T1000 (cell line): ENCODE data around the gene SLC27A5.

Source experiments
- DNase-seq: peaks from one replicate; lab custom pipeline; 2025; ENCODE audit warnings: mixed read lengths; lab: John Stamatoyannopoulos, UW

Gene SLC27A5, protein sequence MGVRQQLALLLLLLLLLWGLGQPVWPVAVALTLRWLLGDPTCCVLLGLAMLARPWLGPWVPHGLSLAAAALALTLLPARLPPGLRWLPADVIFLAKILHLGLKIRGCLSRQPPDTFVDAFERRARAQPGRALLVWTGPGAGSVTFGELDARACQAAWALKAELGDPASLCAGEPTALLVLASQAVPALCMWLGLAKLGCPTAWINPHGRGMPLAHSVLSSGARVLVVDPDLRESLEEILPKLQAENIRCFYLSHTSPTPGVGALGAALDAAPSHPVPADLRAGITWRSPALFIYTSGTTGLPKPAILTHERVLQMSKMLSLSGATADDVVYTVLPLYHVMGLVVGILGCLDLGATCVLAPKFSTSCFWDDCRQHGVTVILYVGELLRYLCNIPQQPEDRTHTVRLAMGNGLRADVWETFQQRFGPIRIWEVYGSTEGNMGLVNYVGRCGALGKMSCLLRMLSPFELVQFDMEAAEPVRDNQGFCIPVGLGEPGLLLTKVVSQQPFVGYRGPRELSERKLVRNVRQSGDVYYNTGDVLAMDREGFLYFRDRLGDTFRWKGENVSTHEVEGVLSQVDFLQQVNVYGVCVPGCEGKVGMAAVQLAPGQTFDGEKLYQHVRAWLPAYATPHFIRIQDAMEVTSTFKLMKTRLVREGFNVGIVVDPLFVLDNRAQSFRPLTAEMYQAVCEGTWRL

DNA sequence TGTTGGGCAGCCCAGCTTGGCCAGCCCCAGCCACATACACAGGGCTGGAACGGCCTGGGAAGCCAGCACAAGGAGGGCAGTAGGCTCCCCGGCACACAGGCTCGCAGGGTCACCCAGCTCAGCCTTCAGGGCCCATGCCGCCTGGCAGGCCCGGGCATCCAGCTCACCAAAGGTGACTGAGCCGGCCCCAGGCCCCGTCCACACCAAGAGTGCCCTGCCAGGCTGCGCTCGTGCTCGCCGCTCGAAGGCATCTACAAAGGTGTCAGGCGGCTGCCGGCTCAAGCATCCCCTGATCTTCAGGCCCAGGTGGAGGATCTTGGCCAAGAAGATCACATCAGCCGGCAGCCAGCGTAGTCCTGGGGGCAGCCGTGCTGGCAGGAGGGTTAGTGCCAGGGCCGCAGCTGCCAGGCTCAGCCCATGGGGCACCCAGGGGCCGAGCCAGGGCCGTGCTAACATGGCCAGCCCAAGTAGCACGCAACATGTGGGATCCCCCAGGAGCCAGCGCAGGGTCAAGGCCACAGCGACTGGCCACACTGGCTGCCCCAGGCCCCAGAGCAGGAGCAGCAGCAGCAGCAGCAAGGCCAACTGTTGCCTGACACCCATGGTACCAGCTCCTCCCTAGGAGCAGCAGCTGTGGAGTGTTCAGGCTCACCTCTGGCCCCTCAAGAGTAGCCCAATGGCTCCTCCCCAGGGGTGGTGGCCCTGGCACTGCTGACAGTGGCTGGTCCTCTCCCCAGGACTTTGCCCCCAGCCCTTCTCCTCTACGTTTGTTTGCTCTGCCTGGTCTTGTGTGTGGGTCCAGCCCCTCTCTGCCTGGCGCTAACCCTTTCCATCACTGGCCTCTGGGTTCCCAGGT lies at the start of gene SLC27A5:
TSS of gene SLC27A5 (minus strand) at position 640 of the 856 bp plus-strand sequence. CDS start at position 603, 37 bp downstream.
- no peak for DNase-seq

DNA sequence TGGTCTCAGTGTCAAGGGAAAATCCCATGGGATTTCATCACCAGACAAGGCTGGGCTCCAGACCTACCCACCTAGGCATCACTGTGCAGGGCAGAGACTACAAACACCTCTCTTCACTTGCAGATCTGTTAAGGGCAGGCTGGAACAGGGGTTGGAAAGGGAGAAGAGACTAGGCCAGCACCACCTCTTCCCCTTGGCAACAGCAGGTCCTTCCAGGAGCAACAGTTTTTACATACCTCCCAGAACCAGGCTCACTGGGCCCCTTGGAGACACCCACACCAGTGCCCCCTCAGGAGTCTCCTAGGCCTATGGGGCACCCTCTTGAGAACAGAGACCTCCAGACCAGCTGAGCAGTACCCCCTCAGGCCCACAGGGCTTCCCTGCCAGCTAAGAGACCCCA lies 49.1 kb upstream of the SLC27A5 start:
- no peak for DNase-seq

DNA sequence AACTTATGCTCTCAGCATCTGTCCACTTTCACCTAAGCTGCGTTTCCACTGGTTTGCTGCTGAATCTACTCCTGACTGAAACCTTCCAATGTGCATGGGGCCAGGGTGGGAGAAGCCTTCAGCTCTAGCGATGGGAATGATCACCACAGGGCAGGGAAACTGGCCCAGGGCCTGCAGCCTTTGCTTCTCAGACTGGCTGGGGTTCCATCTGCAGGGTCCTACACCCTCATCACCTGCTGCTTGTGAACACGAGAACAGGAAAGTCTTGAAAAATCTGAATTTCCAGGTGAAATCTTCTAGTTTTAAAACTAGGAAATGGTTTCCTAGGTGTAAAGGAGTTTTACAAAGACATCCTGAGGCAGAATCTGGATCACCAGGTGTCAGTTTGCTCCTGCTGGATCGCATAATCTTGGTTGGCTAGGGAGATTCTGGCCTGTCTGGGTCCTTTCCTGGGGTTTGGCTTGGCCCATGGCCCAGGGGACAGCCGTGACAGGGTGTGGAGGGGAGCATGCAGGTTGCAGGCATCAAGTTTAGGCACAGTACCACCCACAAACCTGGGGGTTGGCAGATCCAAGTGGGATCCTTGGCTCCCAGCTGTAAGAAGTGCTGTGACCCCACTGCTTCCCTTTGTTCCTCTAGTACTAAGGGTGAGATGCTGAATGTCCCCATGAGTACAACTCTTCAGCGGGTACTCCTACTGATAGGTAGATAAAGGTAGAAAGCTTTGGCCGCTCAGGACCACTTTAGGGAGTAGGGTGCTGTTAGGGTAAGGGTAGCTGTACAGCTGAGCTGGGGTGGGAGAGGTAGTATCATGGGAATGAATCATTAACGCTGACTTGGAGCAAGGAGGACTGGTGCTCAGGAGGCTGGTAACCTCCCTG lies 48.5 kb upstream of the SLC27A5 start:
- no peak for DNase-seq

DNA sequence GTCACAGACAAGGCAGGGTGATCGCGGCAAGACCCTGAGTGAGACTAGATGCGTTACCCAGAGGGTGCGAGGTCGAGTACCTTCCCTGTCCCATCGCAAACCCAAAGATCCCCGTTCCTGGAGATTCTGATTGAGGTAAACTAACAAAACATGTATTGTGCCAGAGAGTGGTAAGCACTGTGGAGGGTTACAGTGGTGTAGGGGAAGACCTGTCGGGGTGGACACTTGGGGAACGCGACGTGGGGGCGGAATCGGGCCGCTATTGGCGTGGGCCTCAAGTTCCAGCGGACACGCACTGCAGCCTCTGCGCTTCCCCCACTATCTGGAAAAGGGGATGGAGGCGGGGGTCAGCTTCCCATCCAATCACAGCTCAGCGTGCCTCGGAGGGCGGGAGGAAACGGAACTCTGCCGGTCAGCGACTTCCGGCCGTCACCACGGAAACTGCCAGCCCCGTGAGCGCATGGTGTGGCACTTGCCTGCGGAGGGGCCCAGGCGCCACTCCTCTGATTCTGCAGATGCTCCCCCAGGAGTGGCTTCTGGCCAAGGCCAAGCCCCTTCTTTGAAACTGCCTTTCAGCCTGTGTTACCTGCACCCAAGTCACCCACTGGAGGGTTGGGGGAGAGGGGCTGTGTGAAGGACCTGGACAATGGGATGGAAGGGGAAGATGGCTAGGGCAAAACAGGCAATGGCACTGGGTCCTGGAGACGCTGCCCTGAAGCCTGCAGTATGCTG lies 47.6 kb upstream of the SLC27A5 start:
- no peak for DNase-seq

DNA sequence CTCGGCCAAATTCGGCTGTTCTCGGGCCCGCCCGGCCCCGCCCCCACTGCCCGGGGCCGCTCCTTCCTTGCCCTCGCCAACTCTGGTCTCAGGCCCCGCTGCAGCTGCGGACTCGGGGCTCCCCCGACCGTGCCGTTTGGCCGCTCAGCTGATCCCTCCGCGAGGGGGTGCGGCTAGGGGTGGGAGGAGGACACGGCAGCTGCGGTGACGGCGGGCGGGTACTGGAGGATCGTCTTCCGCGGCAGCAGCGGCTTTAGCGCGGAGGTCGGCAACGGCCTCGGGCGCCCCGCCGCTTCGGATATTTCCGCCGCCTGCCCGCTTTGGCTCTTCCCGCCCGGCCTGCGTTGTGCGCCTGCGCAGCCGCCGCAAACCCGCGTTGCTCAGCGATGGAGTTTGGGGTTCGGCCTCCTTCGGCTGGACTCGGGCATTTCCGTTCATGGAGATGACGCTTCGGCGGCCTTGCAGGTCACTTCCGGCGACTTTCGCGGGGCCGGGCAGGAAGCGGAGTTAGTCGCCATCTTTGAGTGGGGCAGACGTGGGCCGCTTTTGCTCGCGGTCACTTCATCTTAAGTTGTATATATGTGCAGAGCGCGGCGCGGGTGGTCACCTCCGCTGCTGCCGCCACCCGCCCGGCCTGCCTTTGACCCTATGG lies 47.0 kb upstream of the SLC27A5 start:
- no peak for DNase-seq

DNA sequence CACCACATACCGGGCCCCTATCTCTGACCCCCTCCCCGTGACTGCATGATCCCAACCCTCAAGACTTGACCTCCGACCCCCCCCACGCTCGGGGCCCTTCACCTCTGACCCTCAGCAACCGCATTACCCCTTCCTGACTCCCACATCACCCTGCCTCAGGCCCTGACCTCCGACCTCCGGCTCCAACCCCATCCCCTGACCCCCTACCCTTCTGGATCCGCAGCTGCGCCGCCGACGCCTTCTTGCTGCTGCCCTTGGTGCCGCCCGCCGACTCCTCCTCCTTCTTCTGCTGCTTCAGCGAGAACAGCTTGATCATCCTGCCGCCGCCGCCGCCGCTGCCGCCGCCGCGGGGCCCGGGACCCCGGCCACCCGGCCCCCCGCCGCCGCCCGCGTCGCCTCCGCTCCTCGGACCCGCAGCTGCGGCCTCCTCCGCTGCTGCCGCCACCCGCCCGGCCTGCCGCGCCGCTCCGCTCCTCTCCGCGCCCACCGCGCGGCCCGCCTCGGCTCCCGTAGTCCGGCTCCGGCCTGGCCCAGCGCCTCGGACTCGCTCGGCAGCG lies 46.4 kb upstream of the SLC27A5 start, which contains the start of gene UBE2M:
TSS of gene UBE2M (minus strand) at position 546 of the 557 bp plus-strand sequence. CDS start at position 316, 230 bp downstream.
- DNase-seq, result no peak

DNA sequence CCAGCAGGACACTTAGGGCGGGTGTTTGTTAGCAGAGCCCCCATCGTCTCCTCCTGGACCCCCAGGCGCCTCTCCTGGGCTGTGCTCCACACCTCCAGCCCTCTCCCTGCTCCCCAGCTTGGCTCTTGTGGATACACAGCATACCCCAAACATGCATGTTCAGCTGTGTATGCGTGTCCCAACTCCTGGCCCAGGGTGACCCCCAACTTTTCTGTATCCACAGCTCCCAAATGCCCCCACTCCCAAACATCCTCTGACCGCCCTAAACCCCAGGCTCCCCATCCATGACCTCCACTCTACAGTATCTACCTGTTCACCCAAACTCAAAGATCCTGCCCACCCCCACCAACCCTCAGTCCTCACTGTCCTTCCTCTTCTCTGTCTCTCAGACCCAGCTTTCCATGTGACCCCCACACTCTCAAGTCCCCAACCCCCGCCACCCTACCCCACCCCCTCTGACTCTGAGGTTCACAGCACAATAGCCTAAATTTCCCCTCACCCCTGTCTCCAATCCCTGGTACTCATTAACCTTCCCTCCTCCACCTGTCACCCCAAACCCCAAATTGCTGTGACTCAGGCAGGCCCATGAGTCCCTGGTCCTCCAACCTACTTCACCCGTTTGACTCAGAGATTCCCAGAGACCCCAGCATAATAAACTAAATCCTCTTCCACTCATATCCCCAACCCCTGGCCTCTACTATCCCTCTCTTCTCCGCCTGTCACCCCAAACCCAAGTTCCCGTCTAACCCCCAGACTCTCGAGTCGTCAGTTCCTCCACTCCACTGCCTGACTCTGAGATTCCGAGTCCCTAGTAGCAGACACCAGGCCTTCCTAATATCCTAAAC lies 45.7 kb upstream of the SLC27A5 start:
- DNase-seq, result no peak

DNA sequence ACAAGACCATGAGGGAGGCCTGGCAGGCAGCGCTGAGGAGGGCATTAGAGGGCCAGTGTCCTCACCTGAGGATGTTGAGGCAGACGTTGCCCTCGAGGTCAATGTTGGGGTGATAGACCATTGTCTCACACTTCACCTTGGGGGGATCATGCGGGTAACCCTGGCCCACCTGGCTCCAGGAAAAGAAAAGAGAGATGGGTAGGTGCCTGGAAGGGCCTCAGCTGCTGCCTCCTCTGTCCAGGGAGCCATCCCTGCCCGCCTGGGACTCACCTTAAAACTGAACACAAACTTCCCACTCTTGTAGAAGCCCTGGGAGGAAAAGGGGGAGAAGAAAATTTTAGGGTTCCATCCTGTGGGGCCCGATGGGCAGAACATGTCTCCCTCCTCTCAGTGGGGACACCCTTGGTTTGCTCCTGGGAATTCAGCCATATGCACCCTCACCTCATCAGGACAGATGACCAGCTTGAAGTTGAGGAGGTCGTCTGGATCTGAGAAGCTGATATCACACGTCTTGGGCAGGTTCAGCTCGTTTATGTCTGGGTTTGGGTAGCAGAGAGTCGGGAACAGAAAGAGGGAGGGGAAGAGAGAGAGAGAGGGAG lies 44.9 kb upstream of the SLC27A5 start:
- DNase-seq, result no peak

DNA sequence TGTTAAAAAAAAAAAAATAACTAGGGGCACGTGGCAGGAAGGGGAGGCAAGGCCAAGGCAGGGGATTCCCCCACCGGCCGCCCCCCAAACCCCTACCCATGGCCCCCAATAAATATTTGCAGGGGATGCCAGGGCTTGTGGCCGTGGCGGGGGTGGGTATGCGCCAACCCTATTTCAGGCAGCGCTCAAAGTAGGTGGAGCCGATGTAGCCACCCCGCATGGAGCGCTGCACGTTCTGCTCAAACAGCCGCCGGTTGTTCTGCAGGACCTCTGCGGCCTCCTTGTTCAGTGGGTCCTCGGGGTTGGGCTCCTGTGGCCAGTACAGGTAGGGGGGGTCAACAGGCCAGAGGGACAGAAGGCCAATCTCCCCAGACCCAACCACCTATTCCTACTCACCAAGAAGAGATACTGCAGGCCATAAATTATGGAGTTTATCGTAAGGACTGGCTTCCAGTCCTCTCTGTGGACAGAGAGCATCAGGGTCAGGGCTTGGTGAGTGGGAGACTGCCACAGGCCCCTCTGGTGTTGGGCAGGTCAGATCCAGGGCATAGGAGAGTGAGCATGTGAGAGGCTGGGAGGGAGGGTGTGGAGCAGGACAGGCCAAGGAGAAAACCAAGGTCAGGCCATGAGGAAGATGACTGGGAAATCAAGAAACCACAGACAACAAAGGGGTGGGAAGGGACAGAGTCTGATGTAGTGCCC lies 44.3 kb upstream of the SLC27A5 start:
- no peak for DNase-seq

DNA sequence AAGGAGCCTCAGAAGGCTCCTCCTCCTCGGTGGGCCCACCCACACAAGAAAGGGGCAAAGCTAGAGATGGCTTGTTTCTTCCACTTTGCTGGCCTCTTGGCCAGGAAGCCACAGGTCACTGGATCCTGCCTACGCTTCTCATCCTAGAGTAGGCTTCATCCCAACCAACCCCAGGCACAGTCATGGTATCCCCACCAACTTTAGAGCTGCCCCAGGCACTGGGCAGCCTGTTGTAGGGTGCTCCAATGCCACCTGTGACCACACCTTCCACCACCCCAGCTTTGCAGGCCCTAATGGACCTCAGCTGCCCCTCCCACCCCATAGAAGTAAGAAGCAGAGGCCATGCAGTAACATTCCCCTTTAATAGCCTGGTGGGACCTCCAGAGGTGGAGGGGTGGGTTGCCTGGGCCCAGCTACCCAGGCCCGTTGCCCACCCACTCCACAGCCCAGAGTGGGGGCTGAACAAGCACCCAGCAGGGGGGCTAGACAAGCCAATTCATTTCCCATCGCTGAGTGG lies 43.6 kb upstream of the SLC27A5 start:
- no peak for DNase-seq

DNA sequence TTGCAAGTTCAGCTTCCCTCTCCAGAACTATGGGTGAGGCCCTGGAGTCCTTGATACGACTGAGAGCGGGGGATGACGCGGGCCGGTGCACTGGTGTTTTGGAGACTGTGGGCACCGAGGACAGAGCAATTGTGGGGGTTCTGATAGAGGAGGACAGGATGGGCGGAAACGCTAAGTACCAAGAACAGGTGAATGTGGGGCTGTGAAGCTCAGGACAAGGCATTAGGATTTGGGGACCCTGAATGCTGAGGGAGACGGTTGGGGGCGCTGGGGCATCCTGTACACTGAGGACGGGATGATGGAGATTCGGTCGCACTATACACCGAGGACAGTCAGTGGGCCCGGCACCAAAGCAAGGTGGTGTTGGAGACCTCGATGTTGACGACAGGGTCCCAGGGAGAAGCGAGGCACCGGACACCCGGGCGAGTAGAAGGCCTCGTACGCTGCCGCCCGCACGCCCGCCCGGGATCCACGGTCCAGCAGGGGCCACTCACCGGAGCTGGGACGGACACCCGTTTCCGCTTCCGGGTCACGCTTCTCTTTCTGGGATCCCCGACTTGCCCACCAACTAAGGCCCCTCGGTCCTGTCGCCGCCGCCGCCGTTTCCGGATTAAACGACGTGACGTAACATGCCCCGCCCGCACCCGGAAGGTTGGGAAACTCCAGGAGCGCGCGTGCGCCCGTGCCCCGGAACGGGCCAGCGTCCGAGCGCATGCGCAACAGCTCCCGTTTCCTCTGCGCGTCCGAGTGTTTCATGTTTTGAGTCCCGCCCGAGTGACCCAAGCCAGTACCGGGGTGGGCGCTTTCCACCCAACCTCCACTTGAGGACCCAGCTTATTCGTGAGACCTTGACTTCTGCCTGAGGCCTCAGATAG lies 42.9 kb upstream of the SLC27A5 start, which contains the start of gene CHMP2A:
TSS of gene CHMP2A (minus strand) at position 612 of the 875 bp plus-strand sequence. CDS start 893 bp downstream, outside the sequence.
- DNase-seq, result no peak

DNA sequence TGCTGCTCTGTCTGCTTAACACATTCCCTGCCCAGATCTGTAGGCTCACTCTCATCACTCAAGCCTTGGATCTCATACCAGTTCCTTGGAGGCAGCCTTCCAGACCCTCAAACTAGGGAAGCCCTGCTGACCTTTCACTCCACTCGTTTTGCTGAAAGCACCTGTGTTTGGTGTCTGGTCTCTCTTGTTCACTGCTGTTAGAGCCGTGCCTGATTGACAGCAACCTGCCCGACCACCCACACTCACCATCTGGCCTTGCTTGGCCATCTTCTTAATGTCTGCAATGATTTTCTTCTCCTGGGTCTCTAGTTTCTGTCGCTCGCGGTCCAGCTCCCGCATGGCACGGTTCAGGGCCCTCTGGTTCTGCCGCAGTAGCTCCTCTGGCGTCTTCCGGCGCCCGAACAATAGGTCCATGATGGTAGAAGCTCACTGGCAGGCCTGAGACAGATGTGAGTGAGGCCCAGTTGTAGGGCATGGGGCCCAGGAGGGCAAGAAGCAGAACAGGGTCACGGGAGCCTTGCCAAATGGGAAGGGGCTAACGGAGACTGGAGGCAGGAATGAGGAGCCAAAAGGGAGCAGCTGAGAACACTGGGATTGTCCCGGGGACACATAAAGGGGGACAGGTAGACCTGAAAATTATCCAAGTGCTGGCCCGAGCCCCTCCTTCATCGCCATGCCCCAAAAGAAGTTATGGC lies 42.2 kb upstream of the SLC27A5 start:
- DNase-seq, result no peak

DNA sequence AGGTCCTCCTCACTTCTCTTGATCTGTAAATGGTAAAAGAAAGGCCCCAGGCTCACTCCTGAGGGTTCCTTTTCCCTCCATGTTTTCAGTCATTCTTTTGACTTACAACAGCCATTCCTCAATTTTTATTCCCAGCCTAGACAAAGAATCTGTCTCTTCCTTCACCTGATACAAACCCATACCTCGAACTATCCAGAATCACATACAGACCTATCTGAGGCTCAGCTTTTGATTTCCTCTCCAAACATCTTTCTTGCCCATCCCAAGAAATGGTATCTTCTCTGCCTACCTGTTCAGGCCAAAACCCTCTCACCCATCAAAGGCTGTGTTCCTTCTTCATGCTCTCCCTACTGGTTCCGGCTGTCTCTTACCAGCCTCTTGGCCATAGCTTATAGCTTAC lies 40.9 kb upstream of the SLC27A5 start:
- no peak for DNase-seq

DNA sequence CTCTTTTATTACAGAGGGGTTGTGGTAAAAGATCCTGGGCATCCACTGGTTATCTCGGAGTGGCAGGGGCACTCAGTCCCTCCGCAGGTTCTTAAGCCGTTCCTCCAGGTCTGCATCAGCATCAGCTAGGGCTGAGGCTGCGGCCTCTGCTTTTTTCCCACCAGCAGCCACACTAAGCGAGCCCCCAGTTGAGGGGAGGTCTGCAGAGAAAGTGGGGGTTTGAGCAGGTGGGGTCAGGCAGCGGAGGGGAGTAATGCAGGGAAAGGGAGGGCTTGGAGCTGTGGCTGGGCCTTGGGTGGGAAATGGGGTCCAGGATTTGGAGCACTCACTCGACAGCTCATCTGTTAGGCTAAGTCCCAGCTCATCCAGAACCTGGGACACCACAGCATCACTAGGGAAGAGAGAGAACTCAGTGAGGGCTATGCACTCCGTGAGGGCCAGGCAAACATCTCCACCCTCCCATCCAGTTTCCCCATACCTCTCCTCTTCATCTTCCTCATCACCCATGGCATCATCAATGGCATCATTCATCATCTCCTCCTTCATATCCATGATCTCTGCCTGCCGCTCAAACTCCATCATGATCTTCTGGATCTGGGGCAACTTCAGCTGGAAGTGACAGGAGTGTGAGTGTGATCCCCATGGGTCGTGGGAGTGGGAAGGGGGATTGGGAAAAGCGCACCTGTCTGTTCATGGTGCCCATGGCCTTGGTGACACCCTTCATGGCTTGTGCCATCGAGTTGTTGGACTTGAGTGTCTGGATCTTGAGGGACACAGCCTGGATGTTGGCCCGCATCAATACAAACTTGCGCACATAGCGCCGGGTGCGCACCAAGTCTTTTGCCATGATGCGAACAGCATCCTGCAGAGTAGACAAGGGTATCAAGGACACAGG lies 40.0 kb upstream of the SLC27A5 start:
- DNase-seq, result no peak

DNA sequence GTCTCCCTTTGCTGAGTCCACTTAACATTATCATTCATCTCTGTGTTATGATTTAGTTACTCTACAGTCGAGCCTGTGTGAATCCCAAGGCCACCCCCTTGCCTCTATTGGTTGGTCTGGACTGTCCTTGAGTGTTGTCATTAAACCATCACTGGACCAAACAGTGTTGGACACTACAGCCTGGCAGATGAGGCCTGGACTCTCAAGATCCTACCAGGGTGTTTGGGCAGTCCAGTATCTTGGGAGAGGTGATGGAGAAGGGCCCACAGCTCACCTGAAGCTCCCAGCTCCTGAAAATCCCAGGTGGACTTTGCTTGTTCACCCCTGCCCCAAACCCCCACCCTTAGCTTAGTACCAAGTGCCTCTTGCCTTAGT lies 39.3 kb upstream of the SLC27A5 start:
- DNase-seq, result no peak
